Astrocyte of the cerebellum (primary cell): ENCODE results near the gene LY6G6C.

Experiments
- DNase-seq: peaks from one replicate; pipeline ENCODE4 v3.0.0-alpha.2; 2011; ENCODE audit warnings: low read depth
- H3K4me3 ChIP-seq: 2 replicates; pipeline ENCODE4 v1.5.1; 2011; ENCODE audit warnings: mild to moderate bottlenecking, low read depth, low read length, moderate library complexity
- in situ Hi-C: cut with HindIII; loops from 2 replicates; pipeline ENCODE4 v1.10.0; 2017; ENCODE audit warnings: low sequenced_read_pairs
- TF ChIP-seq, protein P1 (sequence below): IDR thresholded peaks from 2 replicates; pipeline ENCODE4 v1.5.1; 2012; ENCODE audit warnings: low read length, low read depth, moderate library complexity, mild to moderate bottlenecking; ENCODE audit errors: missing control alignments

Gene LY6G6C

DNA sequence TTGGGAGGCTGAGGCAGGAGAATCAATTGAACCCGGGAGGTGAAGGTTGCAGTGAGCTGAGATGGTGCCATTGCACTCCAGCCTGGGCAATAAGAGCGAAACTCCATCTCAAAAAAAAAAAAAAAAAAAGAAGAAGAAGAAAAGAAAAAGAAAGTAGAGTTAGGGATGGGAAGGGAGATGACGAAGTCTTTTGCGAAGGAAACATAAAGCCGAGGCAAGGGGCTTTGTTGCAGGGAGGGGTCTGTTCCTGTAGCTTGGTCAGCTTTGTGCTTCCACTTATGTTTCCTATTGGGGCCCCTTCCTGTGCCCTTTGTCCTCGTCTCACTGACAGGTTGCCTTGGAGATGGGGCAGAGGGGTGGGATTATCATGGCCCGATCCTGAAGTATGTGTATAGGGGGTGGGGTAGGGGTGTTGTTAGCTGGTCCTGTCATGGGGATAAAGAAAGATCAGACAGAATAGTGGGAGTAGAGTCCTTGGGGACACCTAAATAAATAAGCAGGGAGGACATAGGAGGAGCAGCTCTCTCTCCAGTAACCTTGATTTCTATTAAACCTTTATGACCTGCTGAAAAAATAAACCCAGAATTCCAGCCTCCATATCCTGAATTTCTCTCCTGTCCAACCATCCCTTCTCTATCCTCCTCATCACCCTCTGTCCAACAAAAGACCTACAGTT, 15.9 kb upstream of the LY6G6C start:
- TF ChIP-seq, protein P1, sequence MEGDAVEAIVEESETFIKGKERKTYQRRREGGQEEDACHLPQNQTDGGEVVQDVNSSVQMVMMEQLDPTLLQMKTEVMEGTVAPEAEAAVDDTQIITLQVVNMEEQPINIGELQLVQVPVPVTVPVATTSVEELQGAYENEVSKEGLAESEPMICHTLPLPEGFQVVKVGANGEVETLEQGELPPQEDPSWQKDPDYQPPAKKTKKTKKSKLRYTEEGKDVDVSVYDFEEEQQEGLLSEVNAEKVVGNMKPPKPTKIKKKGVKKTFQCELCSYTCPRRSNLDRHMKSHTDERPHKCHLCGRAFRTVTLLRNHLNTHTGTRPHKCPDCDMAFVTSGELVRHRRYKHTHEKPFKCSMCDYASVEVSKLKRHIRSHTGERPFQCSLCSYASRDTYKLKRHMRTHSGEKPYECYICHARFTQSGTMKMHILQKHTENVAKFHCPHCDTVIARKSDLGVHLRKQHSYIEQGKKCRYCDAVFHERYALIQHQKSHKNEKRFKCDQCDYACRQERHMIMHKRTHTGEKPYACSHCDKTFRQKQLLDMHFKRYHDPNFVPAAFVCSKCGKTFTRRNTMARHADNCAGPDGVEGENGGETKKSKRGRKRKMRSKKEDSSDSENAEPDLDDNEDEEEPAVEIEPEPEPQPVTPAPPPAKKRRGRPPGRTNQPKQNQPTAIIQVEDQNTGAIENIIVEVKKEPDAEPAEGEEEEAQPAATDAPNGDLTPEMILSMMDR: no peak
- no peak for DNase-seq
- peak overlapping the region; percentile 5 for H3K4me3 ChIP-seq
- in situ Hi-C loops: no loop called here

DNA sequence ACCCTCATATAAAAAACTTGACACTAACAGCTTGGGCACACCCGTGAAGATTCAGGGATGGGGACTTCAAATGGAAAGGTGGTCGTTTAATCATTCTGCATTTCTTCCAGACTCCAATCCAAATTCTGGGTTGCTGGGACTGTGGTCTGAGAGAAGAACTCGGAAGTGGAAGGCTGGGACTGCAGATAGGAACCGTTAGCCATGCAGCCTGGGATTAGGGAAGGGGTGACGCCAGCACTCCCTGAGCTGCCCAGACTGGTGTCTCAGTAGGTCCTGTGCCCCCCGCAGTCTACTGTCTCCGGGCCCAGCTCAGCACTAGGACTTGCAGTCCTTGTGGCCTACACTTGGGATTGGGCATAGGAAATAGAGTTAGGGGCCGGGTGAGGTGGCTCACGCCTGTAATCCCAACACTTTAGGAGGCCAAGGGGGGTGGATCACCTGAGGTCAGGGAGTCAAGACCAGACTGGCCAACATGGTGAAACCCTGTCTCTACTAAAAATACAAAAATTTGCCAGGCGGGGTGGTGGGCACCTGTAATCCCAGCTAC, 15.3 kb upstream of the LY6G6C start:
- H3K4me3 ChIP-seq: peak overlapping the region; percentile 99
- in situ Hi-C loops: no loop called here
- TF ChIP-seq, protein P1: no peak

DNA sequence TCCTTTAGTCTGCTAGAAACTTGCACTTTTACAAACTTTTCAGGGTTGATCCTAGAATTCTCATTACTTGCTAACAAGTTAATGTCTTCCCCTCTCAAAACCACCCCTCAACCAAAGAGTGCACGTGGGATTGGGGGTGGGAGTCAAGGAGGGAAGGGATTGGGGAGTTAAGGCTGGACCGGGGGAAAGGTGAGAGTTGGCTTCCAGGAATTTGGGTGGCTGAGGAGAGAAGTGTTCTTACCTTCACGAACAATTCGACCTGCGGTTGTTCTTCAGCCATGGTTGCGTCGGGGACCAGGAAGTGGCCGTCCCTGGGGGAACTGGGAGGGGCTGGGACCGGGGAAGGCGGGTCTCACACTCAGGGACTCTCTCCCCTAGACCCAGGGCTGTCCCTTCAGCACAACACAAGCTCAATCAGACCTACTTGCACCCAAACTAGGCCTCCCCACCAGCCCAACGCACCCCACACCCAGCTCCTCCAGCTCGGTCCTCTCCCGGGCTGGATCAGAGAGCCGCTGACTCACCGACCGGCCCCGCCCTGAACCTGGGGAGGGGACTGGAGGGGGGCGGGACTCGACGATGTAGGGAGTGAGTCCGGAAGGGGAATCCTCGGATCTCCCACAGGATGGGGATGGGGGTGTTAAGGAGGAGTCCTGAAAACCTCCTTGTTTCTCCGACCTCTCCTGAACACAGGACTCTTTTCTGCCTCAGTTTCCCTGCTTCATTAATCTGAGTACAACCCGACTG, 14.6 kb upstream of the LY6G6C start, which contains the start of gene CLIC1:
CLIC1 (minus strand) TSS at position 510 of the 747 bp plus-strand sequence; CDS start at position 280, 230 bp downstream.
- H3K4me3 ChIP-seq: peak within 1 kb of the TSS; percentile 99
- in situ Hi-C loops: no loop called here
- TF ChIP-seq, protein P1: no peak
- peak; percentile 28 for DNase-seq

More for the DNA sequence above, 15.3 kb upstream of the LY6G6C start:
- no peak for DNase-seq

DNA sequence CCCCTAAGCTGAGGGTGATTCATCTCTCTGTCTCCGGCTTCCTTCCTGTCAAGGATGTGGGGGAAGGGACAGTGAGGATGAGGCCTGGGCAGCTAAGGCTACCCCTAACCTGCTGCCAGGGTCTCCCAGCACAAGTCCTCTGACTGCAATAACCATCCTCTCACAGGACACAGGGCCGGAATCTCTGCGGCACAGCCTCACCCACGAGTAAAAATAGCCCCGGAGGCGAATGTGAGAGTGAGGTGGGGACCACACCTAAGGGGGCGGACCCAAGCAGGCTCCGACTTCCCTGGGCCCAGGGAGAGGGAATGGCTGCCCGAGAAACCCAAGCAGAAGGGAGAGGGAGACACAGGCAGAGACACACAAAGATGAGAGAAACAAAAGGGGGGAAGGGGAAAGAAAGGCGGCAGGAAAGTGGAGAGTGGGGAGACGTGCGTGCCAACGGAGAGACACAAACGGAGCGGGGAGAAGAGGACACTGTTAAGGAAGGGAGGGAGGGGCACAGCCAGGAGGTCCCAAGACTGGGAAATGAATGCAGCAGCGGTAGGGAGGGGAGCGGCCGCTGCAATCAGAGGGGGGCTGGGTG, 13.4 kb upstream of the LY6G6C start:
- no peak for DNase-seq
- peak overlapping the region; percentile 99 for H3K4me3 ChIP-seq
- in situ Hi-C loops: loop anchor here (5.0 kb wide), 1 partner anchor 43 kb away; no protein-coding TSS in a partner anchor
- TF ChIP-seq, protein P1: no peak

DNA sequence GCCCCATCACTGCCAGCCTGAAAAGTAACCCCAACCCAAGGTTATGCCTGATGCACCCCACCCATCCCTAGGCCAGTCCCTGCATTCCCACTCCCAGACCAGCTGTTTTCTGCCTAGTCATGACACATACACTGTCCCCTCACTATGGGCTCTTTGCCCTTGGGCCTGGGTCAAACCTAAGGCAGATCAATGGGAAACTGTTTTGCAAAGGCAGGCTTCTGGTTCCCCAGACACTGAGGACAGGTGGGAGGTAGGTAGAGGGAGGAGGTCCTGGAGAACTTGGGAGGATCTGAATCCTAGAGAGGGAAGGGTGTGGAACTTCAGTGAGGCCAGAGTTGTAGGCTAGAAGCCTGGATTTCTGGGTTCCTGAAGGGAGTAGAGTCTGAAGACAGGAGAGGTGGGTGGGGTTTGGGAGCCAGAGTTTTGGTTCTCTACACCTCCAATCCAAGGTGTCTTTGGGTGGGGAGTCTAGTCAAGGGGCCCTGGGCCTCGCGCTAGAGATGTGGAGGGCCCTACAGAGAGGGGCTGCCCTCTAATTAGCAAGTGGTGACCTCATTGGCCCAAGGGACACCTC, 12.8 kb upstream of the LY6G6C start:
- no peak for DNase-seq
- in situ Hi-C loops: loop anchor here (5.0 kb wide), 1 partner anchor 42 kb away; no protein-coding TSS in a partner anchor
- TF ChIP-seq, protein P1: no peak

DNA sequence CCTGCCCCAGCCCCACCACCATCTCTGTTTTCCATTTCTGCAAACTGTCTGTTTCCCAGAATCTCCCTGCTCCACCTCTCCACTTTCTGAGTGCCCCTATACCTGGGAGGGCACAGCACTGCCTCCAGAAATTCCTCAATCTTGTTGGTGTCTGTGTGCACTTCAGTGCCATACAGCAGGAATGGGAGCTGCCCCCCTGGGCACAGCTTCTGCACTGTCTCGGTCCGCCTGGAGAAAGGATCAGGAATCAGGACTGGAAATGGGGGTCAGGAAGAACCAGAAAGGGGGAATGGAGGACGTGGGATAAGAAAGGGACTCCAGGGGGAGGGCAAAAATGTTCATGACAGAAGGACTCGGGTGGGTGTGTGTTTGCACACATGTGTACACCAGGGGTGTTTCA, 12.2 kb upstream of the LY6G6C start:
- no peak for DNase-seq
- in situ Hi-C loops: loop anchor here (5.0 kb wide), 1 partner anchor 41 kb away; no protein-coding TSS in a partner anchor
- TF ChIP-seq, protein P1: no peak
- peak overlapping the region; percentile 99 for H3K4me3 ChIP-seq

More for the DNA sequence above, 12.8 kb upstream of the LY6G6C start:
- H3K4me3 ChIP-seq: peak overlapping the region; percentile 99
